HG03571 (cell line): ENCODE measurements around the gene MAGI2.
"Not testable (repeated sequence)": the region's sequence is repeated elsewhere in the genome, so short reads cannot be mapped to it uniquely, and the experiment has no call there.

Source experiments
- ATAC-seq: cut with Tn5 transposase; IDR thresholded peaks from one replicate; pipeline ENCODE4 v1.9.1; 2021; ENCODE audit not compliant: unreplicated experiment

The MAGI2 gene

DNA sequence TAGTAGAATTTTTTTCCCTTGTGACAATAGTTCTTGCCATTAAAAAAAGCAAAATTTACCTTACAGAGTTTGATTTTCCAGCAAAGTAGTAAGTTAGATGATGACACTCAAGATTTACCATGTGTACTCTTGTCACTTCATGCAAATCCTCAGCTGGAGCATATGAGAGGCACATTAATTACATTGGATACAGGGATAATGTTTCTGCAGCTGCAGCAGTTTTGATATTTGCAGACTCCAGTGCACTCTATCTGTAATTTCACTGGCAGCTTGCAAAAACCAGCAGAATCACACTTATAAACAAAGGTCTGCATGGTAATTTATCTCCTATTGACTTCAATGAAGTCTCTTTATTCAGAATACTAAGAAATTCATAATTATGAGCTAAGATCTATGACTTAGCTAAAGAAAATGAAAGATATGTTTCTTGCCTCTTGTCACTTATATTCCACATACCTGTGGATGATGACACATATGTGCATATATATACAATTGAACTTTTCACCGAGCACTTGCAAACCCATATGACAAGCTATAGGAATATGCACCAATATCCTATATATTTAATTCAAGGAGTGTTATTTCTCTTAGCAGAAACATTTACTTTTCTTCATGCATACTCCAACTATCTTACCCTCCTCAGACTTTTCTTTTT, 1124.3 kb downstream of the MAGI2 start:
- no peak for ATAC-seq

DNA sequence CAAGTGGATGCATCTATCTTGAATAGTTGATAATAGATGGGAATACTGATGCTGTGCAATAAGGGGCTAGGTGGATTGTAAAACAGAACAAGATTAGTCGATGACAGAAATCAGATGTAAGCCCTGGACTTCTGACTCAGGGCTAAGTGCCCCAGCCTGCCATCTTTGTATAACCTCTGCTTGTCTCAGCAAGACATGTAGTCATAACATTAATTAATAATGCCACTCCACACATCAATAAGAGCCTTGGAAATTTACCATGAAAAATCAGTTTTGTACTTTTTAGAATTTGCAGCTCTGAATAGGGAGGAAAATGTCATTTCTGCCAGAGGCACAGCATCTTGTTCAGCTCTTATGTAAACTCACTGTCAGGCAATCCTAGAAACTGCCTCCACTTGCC, 1125.7 kb downstream of the MAGI2 start:
- no peak for ATAC-seq

DNA sequence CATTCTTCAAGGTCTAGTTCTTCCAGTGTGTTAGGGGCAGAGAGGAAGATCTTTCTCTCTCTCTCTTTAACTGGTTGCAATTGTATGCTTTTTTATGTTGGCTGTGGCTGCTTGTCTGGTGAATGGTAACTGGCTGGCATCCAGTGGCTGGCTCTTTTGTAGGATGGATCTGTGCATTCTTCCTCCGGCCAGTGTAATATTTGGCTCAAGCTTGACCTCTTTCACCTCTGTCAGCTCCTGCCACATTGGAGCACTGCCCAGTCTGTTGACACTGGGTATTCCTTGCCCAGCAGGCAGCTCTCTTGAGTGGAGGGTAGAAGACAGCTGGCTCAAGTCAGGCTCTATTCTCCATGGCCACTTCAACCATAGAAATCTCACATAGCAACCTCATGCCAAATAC, 1126.6 kb downstream of the MAGI2 start:
- ATAC-seq, result no peak

GRCh38 chr7:78326189-78326588, 1127.3 kb downstream of the MAGI2 start:
- ATAC-seq, result no peak

- ATAC-seq, result no peak
These were observed 1130.3 kb downstream of the MAGI2 start for GRCh38 chr7:78323118-78323517.

GRCh38 chr7:78322231-78322630, 1131.2 kb downstream of the MAGI2 start:
- not testable (repeated sequence) for ATAC-seq

- no peak for ATAC-seq
These were observed 1136.1 kb downstream of the MAGI2 start for GRCh38 chr7:78317371-78317770.

DNA sequence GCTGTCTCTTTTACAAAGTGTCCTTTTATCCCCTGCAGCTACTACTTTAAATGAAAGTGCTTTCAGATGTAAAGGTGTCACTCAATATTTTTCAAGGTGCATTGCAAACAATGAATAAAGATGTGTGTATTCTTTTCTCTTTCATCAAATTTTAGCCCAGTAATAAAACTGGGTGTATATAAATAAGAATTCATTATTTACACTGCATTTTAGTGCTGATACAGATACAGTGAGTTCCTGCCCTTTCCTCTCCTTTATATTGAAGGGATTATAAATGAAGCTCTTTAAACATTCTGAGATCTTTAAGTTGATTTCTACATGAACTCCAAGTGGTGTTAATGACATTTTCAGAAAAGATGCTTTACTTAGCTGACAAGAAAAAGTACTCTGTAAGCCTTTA, 1137.4 kb downstream of the MAGI2 start:
- ATAC-seq, result no peak

- no peak for ATAC-seq
These were observed 1138.3 kb downstream of the MAGI2 start for GRCh38 chr7:78315119-78315518.

DNA sequence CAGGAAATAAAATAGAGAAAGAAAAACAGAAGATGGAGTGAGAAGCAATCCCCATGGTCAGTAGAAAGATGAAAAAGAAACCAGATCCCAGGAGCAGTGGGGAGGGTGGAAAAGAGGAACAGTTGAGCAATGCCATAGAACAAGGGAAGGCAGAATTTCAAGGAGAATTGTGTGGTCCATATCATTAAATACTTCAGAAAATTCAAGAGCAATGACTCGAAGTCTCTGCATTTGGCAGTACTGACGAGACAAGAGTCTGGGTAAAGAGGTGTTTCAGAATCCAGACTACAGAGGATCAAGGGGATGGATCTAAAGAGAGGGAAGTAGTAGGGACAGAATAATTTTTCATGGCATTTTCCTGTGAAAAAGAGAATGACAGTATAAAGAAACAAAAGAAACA, 1142.3 kb downstream of the MAGI2 start:
- no peak for ATAC-seq

GRCh38 chr7:78307892-78308291, 1145.6 kb downstream of the MAGI2 start:
- no peak for ATAC-seq

DNA sequence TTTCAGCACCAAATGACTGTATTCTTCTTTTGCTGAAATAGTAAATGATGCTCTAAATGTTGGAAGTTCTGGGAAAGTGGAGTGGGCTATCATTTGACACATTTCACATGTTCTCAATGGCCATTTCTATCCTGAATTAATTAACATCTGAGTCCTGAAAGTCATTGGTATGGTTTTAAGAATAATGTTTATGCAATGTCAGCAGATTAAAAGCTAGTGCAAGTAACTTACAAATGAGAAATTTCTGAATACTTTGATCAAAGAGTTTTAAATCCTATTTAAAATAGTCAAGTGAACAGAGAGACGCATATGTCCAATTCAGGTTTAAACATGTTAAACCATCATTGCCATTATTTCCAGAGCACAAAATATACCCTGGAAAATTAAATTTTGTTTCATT, 1146.8 kb downstream of the MAGI2 start:
- no peak for ATAC-seq

DNA sequence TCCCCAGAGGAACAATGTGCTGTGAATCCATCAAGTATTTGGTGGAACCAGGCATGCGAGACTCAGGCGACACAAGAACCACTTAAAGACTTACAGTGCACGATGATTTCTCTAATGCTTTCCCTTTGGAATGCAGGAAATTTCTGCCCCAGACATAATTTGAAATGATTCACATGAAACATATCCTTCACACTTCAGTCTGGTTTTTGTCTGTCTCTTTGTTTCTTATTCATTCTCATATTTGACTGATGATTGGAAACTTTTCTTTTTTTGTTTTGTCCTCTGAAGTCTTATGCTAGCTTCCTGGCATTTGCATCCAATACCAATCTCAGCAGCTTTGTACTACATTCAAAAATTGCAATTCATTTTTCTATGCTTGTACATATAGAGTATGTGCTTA, 1152.1 kb downstream of the MAGI2 start:
- no peak for ATAC-seq

DNA sequence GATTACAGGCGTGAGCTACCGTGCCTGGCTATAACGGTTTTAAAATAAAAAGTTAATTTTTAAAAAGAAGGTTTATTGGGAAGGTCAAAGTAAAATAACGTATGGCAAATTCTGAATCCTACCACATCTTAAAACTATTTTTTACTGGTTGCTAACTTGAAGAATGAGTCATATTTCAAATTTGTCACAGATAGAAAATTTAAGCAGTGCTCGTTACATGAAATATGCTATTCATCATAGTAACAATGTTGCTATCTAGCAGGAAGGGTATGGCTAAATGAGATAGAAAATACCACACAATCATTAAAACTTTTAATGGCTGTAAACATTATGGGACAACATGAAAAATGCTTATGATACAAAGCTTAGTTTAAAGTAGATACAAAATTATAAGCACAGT, 1154.4 kb downstream of the MAGI2 start:
- no peak for ATAC-seq

DNA sequence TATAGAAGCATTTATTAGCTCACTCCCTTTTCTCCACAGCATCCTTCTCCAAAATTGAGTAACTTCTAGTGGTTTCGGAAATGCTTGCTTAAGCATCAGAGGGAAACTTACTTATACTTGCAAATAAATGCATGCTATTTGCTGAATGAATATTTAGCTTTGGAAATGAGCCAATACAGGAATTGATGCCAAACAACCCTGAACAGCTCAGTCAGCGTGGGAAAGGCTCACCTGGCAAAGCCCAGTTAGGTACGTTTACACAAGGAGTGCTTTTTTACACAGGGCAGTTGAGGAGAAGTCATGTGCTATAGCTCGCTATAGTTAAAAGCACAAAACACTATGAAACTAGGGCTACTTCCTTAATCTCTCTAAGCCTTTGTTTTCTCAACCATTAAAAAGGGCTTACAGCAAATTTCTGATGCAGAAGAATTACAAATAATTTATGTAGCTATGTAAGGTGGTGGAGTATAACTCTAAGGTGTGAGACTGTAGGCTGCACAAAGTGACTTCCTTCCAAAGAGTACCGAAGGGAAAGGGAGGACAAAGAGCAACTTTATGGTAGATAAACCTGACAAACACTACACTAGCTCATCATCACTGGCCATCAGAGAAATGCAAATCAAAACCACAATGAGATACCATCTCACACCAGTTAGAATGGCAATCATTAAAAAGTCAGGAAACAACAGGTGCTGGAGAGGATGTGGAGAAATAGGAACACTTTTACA, 1156.7 kb downstream of the MAGI2 start:
- no peak for ATAC-seq

GRCh38 chr7:78296046-78296597, 1157.3 kb downstream of the MAGI2 start:
- ATAC-seq, result no peak

- ATAC-seq, result not testable (repeated sequence)
These were observed 1164.0 kb downstream of the MAGI2 start for GRCh38 chr7:78289471-78289870.

- no peak for ATAC-seq
These were observed 1168.5 kb downstream of the MAGI2 start for GRCh38 chr7:78284945-78285344.

DNA sequence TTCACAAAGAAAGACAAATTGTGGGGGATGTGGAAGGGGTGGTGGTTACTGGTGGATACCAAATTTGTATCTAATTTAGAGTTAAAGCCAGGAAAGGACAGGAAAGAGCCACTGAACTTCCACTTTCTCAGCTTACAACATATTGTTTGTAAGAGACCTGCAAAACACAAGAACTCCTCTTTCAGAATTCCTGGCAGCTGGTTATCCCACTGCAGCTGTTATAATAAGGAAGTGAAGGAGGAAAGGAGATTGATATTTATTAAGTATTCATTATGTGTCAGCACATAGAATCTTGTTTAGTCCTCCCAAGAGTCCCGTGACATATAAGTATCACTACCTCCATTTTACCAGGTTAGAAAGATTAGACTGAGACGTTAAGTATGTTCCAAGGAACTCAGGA, 1173.2 kb downstream of the MAGI2 start:
- ATAC-seq, result no peak

GRCh38 chr7:78279457-78279856, 1174.0 kb downstream of the MAGI2 start:
- no peak for ATAC-seq

DNA sequence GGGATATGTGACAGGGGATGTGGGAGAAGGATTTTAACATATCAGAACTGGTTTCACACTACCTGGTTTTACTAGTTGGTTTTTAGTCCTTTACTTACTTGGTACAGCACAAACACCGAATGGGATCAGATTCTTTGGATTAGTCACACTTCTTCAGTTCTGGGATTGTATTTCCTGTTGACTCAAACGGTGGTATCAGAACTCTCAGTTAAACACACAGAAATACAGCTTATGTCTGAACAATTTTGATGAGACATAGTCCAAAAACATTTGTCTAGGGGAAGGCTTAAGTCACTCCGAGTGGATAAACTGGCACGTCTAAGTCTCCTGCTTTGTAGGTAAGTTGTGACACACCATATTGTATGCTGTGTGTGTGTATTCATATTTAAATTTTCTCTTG, 1174.4 kb downstream of the MAGI2 start:
- no peak for ATAC-seq

GRCh38 chr7:78267141-78267540, 1186.3 kb downstream of the MAGI2 start:
- no peak for ATAC-seq
